ENCODE results near the gene ADAM22.
A peak's percentile ranks its signal among the peaks of the same experiment; 100 is the strongest.

The ADAM22 gene

DNA sequence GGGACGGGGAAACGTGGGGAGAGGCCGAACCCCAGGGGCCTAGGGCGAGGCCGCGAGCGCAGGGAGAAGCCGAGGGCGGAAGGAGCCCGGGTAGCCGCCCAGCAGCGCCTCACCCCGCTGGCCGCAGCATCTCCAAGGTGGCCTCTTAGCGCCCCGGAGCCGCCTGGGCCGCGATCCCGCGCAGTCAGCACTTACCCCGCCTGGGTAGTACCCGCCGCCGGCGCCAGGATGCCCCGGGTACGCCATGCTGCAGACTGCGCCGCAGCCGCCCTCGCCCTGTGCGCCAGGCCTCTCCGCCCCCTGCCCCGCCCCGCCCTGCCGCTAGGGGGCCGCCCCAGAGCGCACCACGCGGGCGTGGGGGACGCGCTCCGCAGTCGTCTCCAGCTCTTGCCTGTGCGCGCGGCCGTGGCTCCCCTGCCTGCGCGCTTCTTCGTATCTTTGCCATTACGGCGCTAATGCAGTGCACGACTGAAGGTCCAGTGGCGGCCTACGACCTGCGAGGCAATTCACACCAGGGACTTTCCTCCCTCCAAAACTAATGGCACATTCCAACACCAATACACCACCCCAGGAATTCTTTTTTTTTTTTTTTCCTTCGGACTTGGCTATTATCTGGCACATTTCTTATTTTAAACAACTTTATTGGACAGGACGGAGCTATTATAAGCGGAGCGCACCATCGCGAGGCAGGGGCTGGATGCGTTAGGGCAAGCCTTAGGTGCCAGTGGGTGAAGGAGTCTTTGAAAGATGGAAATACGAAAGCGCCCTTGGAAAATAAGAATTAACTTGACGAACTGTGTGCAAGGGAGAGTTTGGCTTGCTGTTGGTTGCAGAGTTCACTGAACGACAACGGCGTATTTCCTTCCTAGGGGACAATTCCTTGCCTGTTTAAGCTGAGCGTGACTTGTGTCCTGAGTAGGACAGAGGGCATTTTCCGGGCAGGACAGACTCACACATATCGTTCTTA, 286.0 kb downstream of the ADAM22 start, which contains the start of gene SRI:
SRI (minus strand) TSS at position 258 of the 967 bp plus-strand sequence; CDS start at position 246, 12 bp downstream.
- peak within 1 kb of the TSS; percentile 93 for H3K4me3 Mint-ChIP-seq
- peaks cover 14% of the 10 kb centered on the region for H3K4me1 Mint-ChIP-seq
- H3K9me3 Mint-ChIP-seq = no peaks in the 10 kb centered on the region
- H3K27me3 Mint-ChIP-seq = no peaks in the 10 kb centered on the region
- peaks cover 2% of the 10 kb centered on the region for H3K36me3 Mint-ChIP-seq
- DNase-seq (ENCODE audit: low spot score in 2 of 2) (peak; percentile 92 to 94), ATAC-seq (ENCODE audit: low read depth) (peak; percentile 92)
- H3K27ac Mint-ChIP-seq = peak within 1 kb of the TSS; percentile 83

GRCh38 chr7:88223265-88223664, 289.2 kb downstream of the ADAM22 start:
- peaks cover 11% of the 10 kb centered on the region for H3K4me1 Mint-ChIP-seq
- peaks cover under 1% of the 10 kb centered on the region for H3K36me3 Mint-ChIP-seq
- no peak overlapping the region for H3K27ac Mint-ChIP-seq
- no peak for DNase-seq (ENCODE audit: low spot score in 2 of 2)
- no peaks in the 10 kb centered on the region for H3K27me3 Mint-ChIP-seq
- peaks cover 1% of the 10 kb centered on the region for H3K9me3 Mint-ChIP-seq
- no peak for ATAC-seq (ENCODE audit: low read depth)
- no peak overlapping the region for H3K4me3 Mint-ChIP-seq

GRCh38 chr7:88224601-88225275, 290.7 kb downstream of the ADAM22 start:
- Mint-ChIP-seq H3K4me3 (no peak overlapping the region), H3K27me3 (no peaks in the 10 kb centered on the region), H3K4me1 (peaks cover 5% of the 10 kb centered on the region), H3K27ac (no peak overlapping the region), H3K36me3 (peaks cover 5% of the 10 kb centered on the region), H3K9me3 (peaks cover 7% of the 10 kb centered on the region)
- ATAC-seq (ENCODE audit: low read depth) (no peak), DNase-seq (ENCODE audit: low spot score in 2 of 2) (no peak)

DNA sequence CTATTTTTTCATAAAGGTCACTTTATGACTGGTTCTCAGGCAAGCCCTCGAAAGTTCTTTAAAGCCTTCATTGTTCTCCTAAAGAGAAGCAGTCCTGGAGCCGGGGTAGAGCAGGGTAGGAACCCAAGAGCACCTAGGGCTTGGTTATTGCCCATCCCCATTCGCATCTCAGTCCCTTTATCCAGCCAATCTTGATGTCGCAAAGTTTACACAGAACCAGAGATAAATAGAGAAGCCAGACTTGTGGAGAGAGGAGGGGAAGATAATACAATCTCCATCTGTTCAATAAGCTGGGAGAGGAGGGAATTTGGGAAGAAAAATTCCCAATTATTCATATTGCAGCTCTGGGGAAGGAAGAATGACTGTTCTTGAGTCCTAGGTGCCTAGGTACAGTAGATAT, 292.1 kb downstream of the ADAM22 start:
- Mint-ChIP-seq H3K36me3 (peaks cover 5% of the 10 kb centered on the region), H3K4me3 (no peak overlapping the region), H3K4me1 (peaks cover under 1% of the 10 kb centered on the region), H3K9me3 (peaks cover 7% of the 10 kb centered on the region), H3K27ac (no peak overlapping the region), H3K27me3 (peaks cover 4% of the 10 kb centered on the region)
- DNase-seq (ENCODE audit: low spot score in 2 of 2) = no peak
- no peak for ATAC-seq (ENCODE audit: low read depth)

- no peak for ATAC-seq (ENCODE audit: low read depth)
- H3K4me3 Mint-ChIP-seq = no peak overlapping the region
- peaks cover 7% of the 10 kb centered on the region for H3K9me3 Mint-ChIP-seq
- H3K36me3 Mint-ChIP-seq = peaks cover 5% of the 10 kb centered on the region
- H3K27ac Mint-ChIP-seq = no peak overlapping the region
- DNase-seq (ENCODE audit: low spot score in 2 of 2) = no peak
- H3K4me1 Mint-ChIP-seq = no peaks in the 10 kb centered on the region
- H3K27me3 Mint-ChIP-seq = peaks cover 4% of the 10 kb centered on the region
These were observed 292.9 kb downstream of the ADAM22 start for GRCh38 chr7:88226886-88227516.

DNA sequence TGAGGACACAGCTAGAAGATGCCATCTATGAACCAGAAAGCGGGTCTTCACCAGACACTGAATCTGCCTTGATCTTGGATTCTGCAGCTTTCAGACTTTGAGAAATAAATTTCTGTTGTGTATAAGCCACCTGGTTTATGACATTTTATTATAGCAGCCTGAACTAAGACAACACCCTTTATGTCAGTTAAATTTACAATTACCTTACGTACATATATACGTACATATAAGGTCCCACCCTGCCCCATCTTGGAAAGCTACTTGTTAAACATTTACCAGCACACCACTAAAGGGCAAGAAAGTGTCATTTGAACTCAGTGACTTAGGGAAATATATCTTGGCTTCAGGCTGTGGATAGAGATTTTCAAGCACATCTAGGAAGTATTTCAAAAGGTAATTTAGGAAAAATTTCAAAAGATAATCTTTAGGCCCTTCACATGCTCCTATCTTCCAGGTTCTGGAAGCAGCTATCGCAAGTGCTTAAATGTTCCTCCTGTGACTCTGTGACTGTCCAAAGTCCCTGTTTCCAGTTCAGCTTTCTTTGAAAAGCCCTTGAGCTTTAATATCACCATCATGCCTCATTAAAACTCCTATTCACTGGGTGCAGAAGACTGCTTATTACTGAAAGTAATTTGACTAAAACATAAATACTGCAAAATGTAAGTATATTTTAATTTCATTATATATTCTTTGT, 295.4 kb downstream of the ADAM22 start:
- H3K9me3 Mint-ChIP-seq = peaks cover 7% of the 10 kb centered on the region
- no peak overlapping the region for H3K27ac Mint-ChIP-seq
- no peak for DNase-seq (ENCODE audit: low spot score in 2 of 2)
- H3K36me3 Mint-ChIP-seq = peaks cover 5% of the 10 kb centered on the region
- no peak overlapping the region for H3K4me3 Mint-ChIP-seq
- peaks cover 4% of the 10 kb centered on the region for H3K27me3 Mint-ChIP-seq
- no peaks in the 10 kb centered on the region for H3K4me1 Mint-ChIP-seq
- no peak for ATAC-seq (ENCODE audit: low read depth)

DNA sequence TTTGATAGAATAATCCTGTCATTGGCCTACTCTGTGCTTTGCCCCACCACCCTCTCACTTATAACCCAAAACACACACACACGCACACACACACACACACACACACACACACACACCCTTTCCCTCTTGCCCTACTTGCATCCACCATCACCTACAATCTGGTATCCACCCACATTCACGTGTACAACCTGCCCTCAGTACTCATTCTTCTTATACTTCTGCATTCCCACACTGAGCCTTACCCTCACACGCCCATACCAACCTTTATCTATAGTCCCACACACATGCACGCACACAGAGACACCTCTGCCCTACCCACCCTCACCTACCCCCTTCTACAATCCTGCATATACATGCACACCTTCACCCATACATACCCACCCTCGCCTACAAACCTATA, 296.6 kb downstream of the ADAM22 start:
- DNase-seq (ENCODE audit: low spot score in 2 of 2) (no peak), ATAC-seq (ENCODE audit: low read depth) (no peak)
- Mint-ChIP-seq H3K36me3 (peaks cover 5% of the 10 kb centered on the region), H3K9me3 (peaks cover 7% of the 10 kb centered on the region), H3K27me3 (peaks cover 5% of the 10 kb centered on the region), H3K4me3 (no peak overlapping the region), H3K27ac (no peak overlapping the region), H3K4me1 (no peaks in the 10 kb centered on the region)

GRCh38 chr7:88233828-88234227, 299.8 kb downstream of the ADAM22 start:
- H3K4me1 Mint-ChIP-seq = no peaks in the 10 kb centered on the region
- DNase-seq (ENCODE audit: low spot score in 2 of 2) = no peak
- H3K9me3 Mint-ChIP-seq = peaks cover 3% of the 10 kb centered on the region
- peaks cover 5% of the 10 kb centered on the region for H3K27me3 Mint-ChIP-seq
- peaks cover 2% of the 10 kb centered on the region for H3K36me3 Mint-ChIP-seq
- H3K27ac Mint-ChIP-seq = no peak overlapping the region
- no peak overlapping the region for H3K4me3 Mint-ChIP-seq
- ATAC-seq (ENCODE audit: low read depth) = no peak

DNA sequence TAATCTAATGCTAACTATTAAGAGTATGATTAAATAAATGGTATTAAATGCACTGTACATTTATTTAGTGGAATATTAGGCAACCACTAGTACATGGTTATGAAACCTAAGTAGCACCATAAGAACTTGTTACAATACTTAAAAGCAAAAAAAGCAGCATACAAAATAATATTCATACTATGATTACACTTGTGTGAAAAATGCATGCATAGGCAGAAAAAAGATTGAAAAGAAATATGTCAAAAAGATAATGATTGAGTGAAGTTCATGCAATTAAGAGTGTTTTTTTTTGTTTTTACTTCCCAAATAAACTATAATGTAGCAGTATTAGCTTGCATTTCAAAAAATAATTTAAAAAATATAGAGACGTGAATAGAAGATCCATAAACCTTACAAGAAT, 305.8 kb downstream of the ADAM22 start:
- ATAC-seq (ENCODE audit: low read depth) (no peak), DNase-seq (ENCODE audit: low spot score in 2 of 2) (no peak)
- peaks cover 3% of the 10 kb centered on the region for H3K27me3 Mint-ChIP-seq
- no peaks in the 10 kb centered on the region for H3K9me3 Mint-ChIP-seq
- no peaks in the 10 kb centered on the region for H3K36me3 Mint-ChIP-seq
- H3K4me3 Mint-ChIP-seq = no peak overlapping the region
- no peaks in the 10 kb centered on the region for H3K4me1 Mint-ChIP-seq
- no peak overlapping the region for H3K27ac Mint-ChIP-seq

GRCh38 chr7:88243345-88243909, 309.4 kb downstream of the ADAM22 start:
- H3K27ac Mint-ChIP-seq = no peak overlapping the region
- no peak overlapping the region for H3K4me3 Mint-ChIP-seq
- no peak for DNase-seq (ENCODE audit: low spot score in 2 of 2)
- no peaks in the 10 kb centered on the region for H3K9me3 Mint-ChIP-seq
- no peaks in the 10 kb centered on the region for H3K4me1 Mint-ChIP-seq
- peak; percentile 42 for ATAC-seq (ENCODE audit: low read depth)
- H3K36me3 Mint-ChIP-seq = no peaks in the 10 kb centered on the region
- peaks cover 3% of the 10 kb centered on the region for H3K27me3 Mint-ChIP-seq

DNA sequence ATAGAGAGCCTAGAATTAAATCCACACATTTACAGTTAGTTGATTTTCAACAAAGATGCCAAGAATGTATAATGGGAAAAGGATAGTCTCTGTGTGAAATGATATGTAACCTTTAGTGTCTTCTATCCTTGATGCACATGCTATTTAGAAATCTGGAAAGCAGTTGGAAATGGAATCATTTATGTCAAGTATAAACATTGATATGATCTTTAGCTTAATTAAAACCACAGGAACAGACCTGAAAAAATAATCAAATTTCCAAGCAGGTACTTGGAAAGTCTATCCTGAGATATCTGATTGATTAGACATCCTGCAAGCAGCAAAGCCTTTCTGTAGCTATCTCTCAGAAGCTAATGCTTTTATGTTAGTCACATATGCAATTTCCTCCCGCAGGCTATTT, 310.2 kb downstream of the ADAM22 start:
- H3K27me3 Mint-ChIP-seq = peaks cover 3% of the 10 kb centered on the region
- H3K36me3 Mint-ChIP-seq = no peaks in the 10 kb centered on the region
- H3K27ac Mint-ChIP-seq = no peak overlapping the region

More for the DNA sequence above, 310.2 kb downstream of the ADAM22 start:
- DNase-seq (ENCODE audit: low spot score in 2 of 2) (no peak), ATAC-seq (ENCODE audit: low read depth) (no peak)
- no peaks in the 10 kb centered on the region for H3K4me1 Mint-ChIP-seq
- H3K4me3 Mint-ChIP-seq = no peak overlapping the region
- no peaks in the 10 kb centered on the region for H3K9me3 Mint-ChIP-seq
